GM23248 (cell line): ENCODE results near the gene ANKRD17. TPM values are rescaled to one million over a fixed set of nuclear protein-coding genes. Genes with fewer than 3 reads are reported as not detected.
A peak's percentile ranks its signal among the peaks of the same experiment; 100 is the strongest.
"Not testable (repeated sequence)": the region's sequence is repeated elsewhere in the genome, so short reads cannot be mapped to it uniquely, and the experiment has no call there.

ENCODE experiments used
- DNase-seq: peaks from one replicate; pipeline ENCODE4 v3.0.0-alpha.2; 2015
- H2AFZ ChIP-seq: fragments of 200-600 bp; sonication (generic); 2 replicates; pipeline ENCODE4 v1.6.1; 2016; ENCODE audit warnings: antibody characterized with exemption
- H3F3A ChIP-seq: fragments of 200-600 bp; sonication (generic); 2 replicates; pipeline ENCODE4 v1.6.1; 2016; ENCODE audit warnings: mild to moderate bottlenecking, antibody characterized with exemption, mixed run types; ENCODE audit not compliant: insufficient read depth
- H3K27ac ChIP-seq: fragments of 200-600 bp; sonication (generic); 2 replicates; pipeline ENCODE4 v1.5.1; 2016; ENCODE audit warnings: mild to moderate bottlenecking
- H3K27me3 ChIP-seq: fragments of 200-600 bp; sonication (generic); replicated peaks from 2 replicates; pipeline ENCODE4 v1.6.1; 2016; ENCODE audit warnings: mild to moderate bottlenecking; ENCODE audit not compliant: insufficient read depth
- H3K36me3 ChIP-seq: fragments of 200-600 bp; sonication (generic); 2 replicates; pipeline ENCODE4 v1.6.1; 2016; ENCODE audit warnings: low read depth, mild to moderate bottlenecking
- H3K4me1 ChIP-seq: fragments of 200-600 bp; sonication (generic); 2 replicates; pipeline ENCODE4 v1.6.1; 2016; ENCODE audit warnings: mild to moderate bottlenecking; ENCODE audit not compliant: insufficient read depth
- H3K4me2 ChIP-seq: fragments of 200-600 bp; sonication (generic); one replicate; pipeline ENCODE4 v1.6.1; 2016; ENCODE audit warnings: mild to moderate bottlenecking; ENCODE audit not compliant: unreplicated experiment
- H3K4me3 ChIP-seq: fragments of 200-600 bp; sonication (generic); 2 replicates; pipeline ENCODE4 v1.5.1; 2016; ENCODE audit warnings: mild to moderate bottlenecking
- H3K79me2 ChIP-seq: fragments of 200-600 bp; sonication (generic); 2 replicates; pipeline ENCODE4 v1.6.1; 2016; ENCODE audit warnings: mild to moderate bottlenecking; ENCODE audit not compliant: insufficient read depth
- H3K9ac ChIP-seq: fragments of 200-600 bp; sonication (generic); 2 replicates; pipeline ENCODE4 v1.6.1; 2016; ENCODE audit warnings: mild to moderate bottlenecking
- H3K9me2 ChIP-seq: fragments of 200-600 bp; sonication (generic); 2 replicates; pipeline ENCODE4 v1.6.1; 2016; ENCODE audit warnings: mixed run types, mild to moderate bottlenecking, moderate library complexity; ENCODE audit not compliant: insufficient read depth
- H3K9me3 ChIP-seq: fragments of 200-600 bp; sonication (generic); one replicate; pipeline ENCODE4 v1.6.1; 2017; ENCODE audit warnings: low read depth
- H4K20me1 ChIP-seq: fragments of 200-600 bp; sonication (generic); 2 replicates; pipeline ENCODE4 v1.6.0; 2016; ENCODE audit not compliant: insufficient read depth
- EZH2 ChIP-seq: fragments of 200-600 bp; sonication (generic); IDR thresholded peaks from 2 replicates; pipeline ENCODE4 v1.6.1; 2018; ENCODE audit warnings: antibody characterized with exemption, mild to moderate bottlenecking; ENCODE audit not compliant: insufficient read depth, poor library complexity, severe bottlenecking
- EZH2phosphoT487 ChIP-seq: fragments of 200-600 bp; sonication (generic); IDR thresholded peaks from 2 replicates; pipeline ENCODE4 v1.6.1; 2018; ENCODE audit warnings: antibody characterized with exemption, moderate library complexity, mild to moderate bottlenecking, low read depth; ENCODE audit not compliant: insufficient read depth
- WGBS, 2 experiments: methylation state at CpG; one replicate each; pipeline ENCODE4 v1.1.6; 2015 to 2017; ENCODE audit warnings: low lambda C conversion rate in 2 of 2, low coverage in 1 of 2; ENCODE audit errors: missing lambda C conversion rate in 2 of 2; 5-methylcytosine and 5-hydroxymethylcytosine counted together
- in situ Hi-C: fragments of 300-500 bp; cut with MboI; formaldehyde crosslinking; loops from 2 replicates; pipeline ENCODE4 v1.15.0; 2020
- polyA plus RNA-seq: library from polyadenylated mRNA; unstranded; fragments of >200 nt; fragmentation: Nextera tagmentation; extraction: Ambion mirVana; gene quantifications from 2 replicates; pipeline ENCODE4 v1.2.1, GENCODE V29; 2016
- total RNA-seq: library from RNA; depleted of rRNA; stranded (reverse); fragments of >200 nt; shearing (Covaris generic); gene quantifications from 2 replicates; pipeline ENCODE4 v1.2.3, GENCODE V29; 2014

ANKRD17 gene
- total and polyA plus RNA-seq, 2 experiments from 2014 or later, result 22.7 to 34.8 TPM

- peak overlapping the region; percentile 99 for H3K9ac ChIP-seq
- H2AFZ ChIP-seq, result peak overlapping the region; percentile 96
- peak; percentile 71 for DNase-seq
- 0 out of 2 replicates have a peak, but pooled peaks cover 12% of the 10 kb centered on the region for H4K20me1 ChIP-seq
- TF ChIP-seq EZH2phosphoT487 (no peak), EZH2 (no peak)
- peaks cover 90% of the 10 kb centered on the region for H3K79me2 ChIP-seq
- H3K4me3 ChIP-seq, result peak overlapping the region; percentile 96
- WGBS, 2 experiments, result 0% methylated on average over 31 to 34 of the region's 34 CpGs
- H3K9me3 ChIP-seq, result no peaks in the 10 kb centered on the region
- no peaks in the 10 kb centered on the region for H3K9me2 ChIP-seq
- H3K36me3 ChIP-seq, result no peaks in the 10 kb centered on the region
- peaks cover 29% of the 10 kb centered on the region for H3F3A ChIP-seq
- in situ Hi-C loops, result no loop called here
- peak overlapping the region; percentile 99 for H3K4me2 ChIP-seq
- H3K27me3 ChIP-seq, result no peaks in the 10 kb centered on the region
- peak overlapping the region; percentile 97 for H3K27ac ChIP-seq
- H3K4me1 ChIP-seq, result peaks cover 43% of the 10 kb centered on the region
Measured at GRCh38 chr4:73257651-73258435, 755 bp downstream of the ANKRD17 start.

- 1% methylated on average over 6 of the region's 6 CpGs for WGBS, 2 experiments
- peaks cover 29% of the 10 kb centered on the region for H3F3A ChIP-seq
- H3K9me2 ChIP-seq, result no peaks in the 10 kb centered on the region
- H3K36me3 ChIP-seq, result no peaks in the 10 kb centered on the region
- peak overlapping the region; percentile 96 for H2AFZ ChIP-seq
- H3K79me2 ChIP-seq, result peaks cover 90% of the 10 kb centered on the region
- in situ Hi-C loops, result no loop called here
- H3K27ac ChIP-seq, result peak overlapping the region; percentile 97
- H3K9me3 ChIP-seq, result no peaks in the 10 kb centered on the region
- peak overlapping the region; percentile 99 for H3K4me2 ChIP-seq
- H3K4me3 ChIP-seq, result peak overlapping the region; percentile 96
- DNase-seq, result peak; percentile 91
- no peaks in the 10 kb centered on the region for H3K27me3 ChIP-seq
- H3K4me1 ChIP-seq, result peaks cover 45% of the 10 kb centered on the region
- H3K9ac ChIP-seq, result peak overlapping the region; percentile 99
- 0 out of 2 replicates have a peak, but pooled peaks cover 12% of the 10 kb centered on the region for H4K20me1 ChIP-seq
- TF ChIP-seq EZH2phosphoT487, result no peak
- no peak for TF ChIP-seq EZH2
Measured at GRCh38 chr4:73257234-73257633, 1.4 kb downstream of the ANKRD17 start.

- H3K36me3 ChIP-seq, H3K9me3 ChIP-seq, H3K27ac ChIP-seq, H3K9me2 ChIP-seq, DNase-seq, in situ Hi-C loops, H2AFZ ChIP-seq, H3K27me3 ChIP-seq: not testable (repeated sequence)
- H3F3A ChIP-seq, result peaks cover 29% of the 10 kb centered on the region
- peaks cover 24% of the 10 kb centered on the region; the same call in 1 of the 2 replicates for H4K20me1 ChIP-seq
- WGBS, 2 experiments, result 87 to 88% methylated on average over 8 of the region's 8 CpGs
- H3K9ac ChIP-seq, result peak overlapping the region; percentile 99; the same call in 1 of the 2 replicates
- H3K4me1 ChIP-seq, result peaks cover 56% of the 10 kb centered on the region
- H3K79me2 ChIP-seq, result peaks cover 90% of the 10 kb centered on the region
- H3K4me2 ChIP-seq, result peak overlapping the region; percentile 99
- peak overlapping the region; percentile 96 for H3K4me3 ChIP-seq
Measured at GRCh38 chr4:73255847-73256246, 2.8 kb downstream of the ANKRD17 start.

GRCh38 chr4:73252001-73252400 is 6.6 kb downstream of the ANKRD17 start:
- in situ Hi-C loops, result no loop called here
- H3K27me3 ChIP-seq, result no peaks in the 10 kb centered on the region
- TF ChIP-seq EZH2phosphoT487 (no peak), EZH2 (no peak)

More at GRCh38 chr4:73252001-73252400, 6.6 kb downstream of the ANKRD17 start:
- peaks cover 100% of the 10 kb centered on the region for H3K79me2 ChIP-seq
- peaks cover 6% of the 10 kb centered on the region; the same call in 1 of the 2 replicates for H3F3A ChIP-seq
- H3K4me2 ChIP-seq, result peak overlapping the region; percentile 3
- H3K9ac ChIP-seq, result no peak overlapping the region
- H3K36me3 ChIP-seq, result no peaks in the 10 kb centered on the region
- H3K9me3 ChIP-seq, result no peaks in the 10 kb centered on the region
- H3K4me1 ChIP-seq, result peaks cover 46% of the 10 kb centered on the region
- H3K27ac ChIP-seq, result no peak overlapping the region
- no peaks in the 10 kb centered on the region for H3K9me2 ChIP-seq
- DNase-seq, result peak; percentile 29
- H4K20me1 ChIP-seq, result peaks cover 32% of the 10 kb centered on the region; the same call in 1 of the 2 replicates
- H3K4me3 ChIP-seq, result no peak overlapping the region
- H2AFZ ChIP-seq, result no peak overlapping the region
